HG03460 (cell line): ENCODE results near the gene KIAA1671.

ENCODE experiments used
- ATAC-seq: cut with Tn5 transposase; IDR thresholded peaks from one replicate; pipeline ENCODE4 v1.9.1; 2021; ENCODE audit not compliant: unreplicated experiment

KIAA1671 gene

DNA sequence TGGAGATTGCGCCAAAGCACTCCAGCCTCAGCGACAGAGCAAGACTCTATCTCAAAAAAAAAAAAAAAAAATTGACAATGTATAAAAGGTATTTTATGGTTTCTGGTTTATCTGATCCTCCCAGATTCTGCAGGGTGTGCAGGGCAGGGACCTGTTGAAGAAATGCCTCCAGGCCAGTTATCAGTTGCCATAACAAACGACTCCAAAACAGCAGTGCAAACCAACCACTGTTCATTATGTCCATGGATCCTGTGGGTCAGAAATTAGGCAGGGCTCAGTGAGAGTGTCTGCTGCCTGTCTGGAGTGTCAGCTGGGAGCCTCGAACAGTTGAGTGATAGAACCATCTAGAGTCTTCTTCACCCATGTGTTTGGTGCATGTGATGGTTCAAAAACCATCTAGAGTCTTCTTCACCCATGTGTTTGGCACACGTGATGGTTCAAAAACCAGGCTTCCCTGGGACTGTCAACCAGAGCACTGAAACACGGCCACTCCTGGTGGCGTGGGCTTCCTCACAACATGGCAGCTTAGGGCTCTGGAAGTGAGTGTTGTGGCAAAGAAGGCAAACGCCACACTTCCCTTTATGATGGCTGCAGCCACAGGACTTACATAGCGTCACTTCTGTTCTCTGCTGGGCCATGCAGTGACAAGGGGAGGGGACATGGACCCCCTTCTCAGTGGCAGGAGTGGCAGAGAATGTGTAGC, 132.0 kb downstream of the KIAA1671 start:
- ATAC-seq: no peak

DNA sequence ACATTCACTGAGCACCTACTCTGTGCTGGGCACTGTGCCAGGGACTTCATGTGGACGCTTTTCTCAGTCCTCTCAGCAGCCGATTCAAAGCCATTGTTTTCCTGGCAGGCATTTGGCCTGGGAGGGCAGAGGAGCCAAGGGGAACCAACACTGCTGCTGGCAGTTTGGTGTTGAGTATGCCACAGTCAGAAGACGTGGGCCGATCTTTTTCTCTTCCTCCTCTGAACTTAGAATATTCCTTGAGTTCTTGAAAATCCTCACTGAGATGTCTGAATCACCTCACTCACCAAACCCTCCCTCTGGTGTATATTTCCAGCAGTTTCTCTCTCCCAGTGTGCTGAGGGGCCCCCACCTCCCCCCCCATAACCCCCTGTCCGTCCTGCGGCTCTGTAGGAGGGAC, 132.6 kb downstream of the KIAA1671 start:
- no peak for ATAC-seq

DNA sequence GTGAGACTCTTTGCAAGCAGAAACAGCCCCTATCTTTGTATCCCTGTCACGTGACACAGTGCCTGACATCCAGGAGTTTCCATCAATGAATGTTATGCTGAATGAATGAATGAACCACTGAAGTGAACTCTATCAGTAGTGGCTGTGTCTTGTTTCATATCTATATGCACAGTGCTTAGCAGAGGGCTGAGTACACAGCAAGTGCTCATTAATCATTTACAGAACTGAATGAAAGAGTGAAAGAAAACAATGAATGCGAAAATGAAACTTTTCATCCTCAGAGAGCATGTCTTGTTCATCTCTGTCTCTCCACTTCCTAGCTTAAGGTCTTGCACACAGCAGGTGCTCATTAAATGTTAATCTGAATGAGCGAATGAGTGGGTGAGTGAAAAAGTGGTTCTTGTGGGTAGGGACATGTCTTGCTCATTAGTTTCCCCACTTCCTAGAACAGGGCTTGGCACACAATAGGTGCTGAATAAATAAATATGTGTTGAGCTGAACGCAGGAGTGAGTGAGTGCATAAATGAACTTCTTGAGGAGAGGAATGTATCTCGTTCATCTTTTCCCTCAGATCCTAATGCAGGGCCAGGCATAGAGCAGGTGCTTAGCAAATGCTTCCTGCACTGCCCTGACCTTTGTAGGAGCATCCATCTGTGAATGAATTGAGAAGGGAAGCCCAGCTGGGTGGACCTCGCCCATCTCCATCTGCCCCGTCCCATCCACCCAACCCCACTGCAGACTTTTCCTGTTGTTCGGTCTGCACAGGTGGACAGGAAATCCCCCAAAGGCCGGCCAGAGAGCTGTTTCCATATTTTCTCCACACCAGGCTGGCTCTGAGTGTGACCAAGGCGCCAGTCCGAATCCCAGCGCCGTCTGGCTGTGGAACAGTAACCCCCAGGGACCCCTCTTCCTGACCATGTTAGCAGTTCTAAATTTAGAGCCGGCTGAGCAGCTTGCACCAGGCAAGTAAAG, 133.7 kb downstream of the KIAA1671 start:
- ATAC-seq: peak; percentile 84

DNA sequence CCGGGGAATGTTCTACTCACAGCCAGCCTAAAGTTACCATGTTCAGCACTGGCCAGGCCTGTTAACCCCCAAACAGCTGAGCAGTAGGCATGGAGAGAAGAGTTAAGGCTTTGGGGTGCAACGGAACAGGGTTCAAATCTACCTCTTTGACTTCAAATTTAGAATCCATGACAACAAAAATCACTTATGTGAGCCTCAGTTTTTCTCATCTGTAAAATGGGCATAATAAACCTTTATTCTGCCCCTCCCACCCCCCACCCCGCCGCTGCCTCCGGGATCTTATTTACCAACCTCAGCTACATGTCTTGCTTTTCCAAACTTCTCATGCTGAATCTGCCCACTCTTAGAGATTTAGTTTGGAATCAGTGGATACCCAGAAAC, 134.4 kb downstream of the KIAA1671 start:
- ATAC-seq: no peak

DNA sequence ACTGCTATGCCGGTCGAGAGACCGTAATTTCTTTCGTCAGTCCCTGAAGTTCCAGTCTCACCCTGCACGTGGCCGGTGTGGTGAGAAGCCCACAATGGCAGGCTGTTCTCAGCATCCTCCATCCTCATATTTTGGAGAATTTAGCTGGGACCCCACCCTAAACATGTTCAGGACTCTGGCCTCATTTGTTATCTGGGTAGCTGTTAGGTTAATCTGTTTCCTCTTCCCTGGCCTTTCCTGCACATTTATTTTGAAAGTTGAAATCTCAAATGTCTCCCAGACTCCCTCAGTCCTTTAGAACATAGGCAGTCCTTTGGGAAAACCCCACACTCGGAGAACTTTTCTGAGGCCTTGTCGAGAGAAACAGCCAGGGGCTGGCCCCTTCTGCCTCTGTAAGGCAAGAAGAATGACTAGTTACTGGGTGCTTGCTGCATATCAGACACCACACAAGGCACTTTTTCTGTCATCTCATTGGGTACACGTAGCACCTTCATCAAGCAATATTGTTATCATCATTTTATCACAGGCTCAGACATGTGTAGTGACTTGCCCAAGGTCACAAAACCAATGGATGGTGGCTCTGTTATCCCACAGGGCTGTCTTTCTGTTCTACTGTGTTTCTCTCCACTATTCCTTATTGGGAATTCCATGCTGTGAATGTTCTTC, 137.8 kb downstream of the KIAA1671 start:
- no peak for ATAC-seq

DNA sequence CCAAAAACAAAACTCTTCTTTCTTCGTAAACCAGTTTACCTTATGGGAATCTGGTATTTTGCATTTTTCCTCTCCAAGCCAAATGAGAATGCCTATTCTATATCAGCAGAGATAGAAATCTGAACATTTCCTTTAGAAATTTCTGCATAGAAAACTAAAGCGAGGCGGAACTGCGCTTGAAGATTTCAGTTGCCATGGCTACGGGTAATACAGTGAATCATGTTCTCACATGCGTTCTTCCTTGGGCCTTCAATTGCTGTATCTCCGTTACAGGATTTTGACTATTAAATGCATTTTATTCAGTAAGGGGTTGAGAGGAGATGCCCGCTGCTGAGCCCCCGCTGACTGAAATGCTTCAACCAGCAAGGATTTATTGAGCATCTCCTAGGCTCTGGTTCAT, 138.9 kb downstream of the KIAA1671 start:
- ATAC-seq: no peak

DNA sequence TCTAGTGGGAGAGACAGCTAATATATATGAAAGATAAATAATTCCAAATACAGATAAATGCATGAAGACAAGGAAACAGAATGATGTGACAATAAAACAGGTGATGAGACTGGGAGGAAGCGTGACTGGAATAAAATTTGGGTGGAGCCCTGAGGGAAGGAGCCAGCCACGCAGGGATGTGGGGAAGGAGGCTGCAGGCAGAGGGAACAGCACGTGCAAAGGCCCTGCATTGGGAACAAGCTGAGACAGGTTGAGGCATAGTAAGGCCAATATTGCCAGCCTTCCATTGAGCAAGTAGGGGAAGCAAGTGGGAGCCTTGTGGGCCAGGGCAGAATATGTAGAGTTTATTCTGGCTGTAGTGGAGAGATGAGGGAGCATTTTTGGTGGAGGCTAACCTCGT, 139.6 kb downstream of the KIAA1671 start:
- ATAC-seq: no peak

DNA sequence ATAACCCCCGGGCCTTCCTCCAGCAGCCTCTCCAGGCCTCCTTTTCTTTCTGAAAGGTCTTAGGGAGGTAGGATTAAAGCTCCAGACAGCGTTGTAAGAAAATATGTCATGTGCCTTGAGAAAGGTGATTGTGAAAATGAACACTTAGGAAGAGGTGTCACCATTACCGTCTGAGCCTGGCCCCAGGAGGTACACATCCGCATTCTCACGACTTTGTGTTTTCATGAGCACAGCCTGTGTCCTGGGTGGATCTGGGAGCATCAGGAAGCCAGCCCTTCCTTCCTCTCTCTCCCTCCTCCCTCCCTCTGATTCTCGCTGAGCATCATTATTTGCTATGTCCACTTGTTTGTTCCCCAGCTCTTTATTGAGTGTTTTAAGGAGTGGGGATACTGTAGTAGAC, 142.1 kb downstream of the KIAA1671 start:
- no peak for ATAC-seq

DNA sequence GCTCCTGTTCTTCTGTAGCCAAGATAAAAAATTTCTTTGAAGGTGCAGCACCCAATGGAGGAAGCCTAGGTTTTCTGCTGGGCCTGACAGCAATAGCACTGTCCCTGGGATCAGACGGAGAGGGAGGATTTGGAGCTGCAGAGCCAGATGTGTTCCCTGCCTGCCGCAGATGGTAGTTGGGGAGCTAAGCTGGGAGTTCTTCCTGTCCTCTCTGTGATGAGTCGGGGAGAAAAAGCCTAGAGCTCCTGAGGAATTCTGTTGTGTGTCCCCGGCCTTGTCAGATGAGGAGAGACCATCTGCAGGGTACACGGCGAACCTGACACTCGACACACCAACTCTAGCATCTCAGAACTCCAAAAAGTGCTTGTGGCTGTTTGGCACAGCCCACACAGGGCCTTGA, 143.4 kb downstream of the KIAA1671 start:
- no peak for ATAC-seq

DNA sequence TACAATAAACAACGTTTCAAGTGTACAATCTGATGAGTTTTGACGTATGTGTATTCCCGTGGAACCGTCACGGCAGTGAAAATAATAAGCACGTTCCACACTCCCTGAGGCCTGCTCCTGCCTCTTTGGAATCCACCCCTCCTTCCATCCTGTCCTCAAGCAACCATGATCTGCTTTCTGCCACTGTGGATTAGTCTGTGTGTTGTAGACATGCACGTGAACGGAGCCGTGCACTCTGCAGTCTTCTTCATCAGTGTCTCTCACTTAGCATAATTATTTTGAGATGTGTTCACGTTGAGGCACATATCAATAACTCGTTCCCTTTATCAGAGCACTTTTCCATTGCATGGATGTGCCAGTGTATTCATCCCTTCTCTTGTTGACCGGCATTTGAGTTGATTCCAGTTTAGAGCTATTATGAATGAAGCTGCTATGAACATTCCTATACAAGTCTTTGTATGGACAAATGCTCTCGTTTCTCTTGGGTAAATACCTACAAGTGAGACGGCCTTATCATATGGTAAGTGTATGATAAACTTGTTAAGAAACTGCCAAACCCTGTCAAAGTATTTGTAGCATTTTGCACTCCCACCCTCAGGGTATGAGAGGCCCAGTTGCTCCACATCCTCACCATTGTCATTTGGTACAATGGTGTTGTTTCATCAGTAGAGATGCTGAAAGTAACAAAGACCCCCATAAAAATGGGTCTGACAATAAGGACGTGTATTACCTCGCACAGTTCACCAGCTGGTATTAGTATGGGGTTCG, 144.3 kb downstream of the KIAA1671 start:
- ATAC-seq: no peak

DNA sequence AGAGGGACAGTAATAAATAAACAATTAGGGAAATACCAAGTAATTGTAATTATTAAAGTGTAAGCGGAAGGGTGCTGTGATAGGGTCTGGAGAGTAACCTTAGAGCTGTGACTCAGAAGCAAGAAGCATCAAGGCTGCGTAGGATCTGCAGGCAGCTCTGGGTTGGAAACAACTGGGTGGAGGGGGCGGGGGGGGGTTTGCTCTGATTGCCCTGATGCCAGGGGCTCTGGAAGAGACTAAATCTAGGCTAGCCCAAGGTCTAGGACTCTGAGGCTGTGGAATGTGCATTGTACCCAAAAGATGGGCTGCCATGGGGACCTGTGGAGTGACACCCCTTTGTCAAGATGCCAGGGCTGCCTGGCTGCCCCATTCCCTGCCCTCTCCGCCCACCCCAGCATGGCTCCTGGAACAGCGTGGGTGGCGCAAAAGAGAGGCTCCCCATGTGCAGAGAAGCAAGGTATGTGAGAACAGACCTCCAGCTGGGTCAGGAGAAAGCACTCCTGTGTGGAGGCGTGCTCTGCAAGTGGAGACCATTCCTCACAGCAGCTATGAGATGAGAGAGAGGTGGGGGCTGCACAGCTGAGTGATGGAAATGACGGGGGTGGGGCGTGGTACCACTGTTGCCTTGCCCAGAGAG, 146.0 kb downstream of the KIAA1671 start:
- no peak for ATAC-seq

DNA sequence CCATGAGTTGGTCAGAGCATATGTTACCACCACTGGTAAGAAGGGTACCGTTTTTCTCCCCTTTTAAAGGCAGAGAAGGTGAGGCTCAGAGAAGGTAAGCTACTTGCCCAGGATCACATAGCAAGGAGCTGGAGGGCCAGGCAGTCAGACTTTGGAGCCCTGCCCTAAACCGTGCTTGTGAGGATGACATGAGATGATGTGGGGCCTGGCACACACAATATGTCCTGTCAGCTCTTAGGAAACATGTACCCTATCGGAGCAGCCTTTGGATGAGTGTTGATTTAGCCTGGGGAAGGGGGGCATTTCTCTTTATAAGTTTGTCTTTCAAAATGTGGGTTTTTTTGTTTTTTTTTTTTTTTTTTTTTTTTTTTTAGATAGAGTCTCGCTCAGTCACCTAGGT, 146.7 kb downstream of the KIAA1671 start:
- ATAC-seq: no peak

DNA sequence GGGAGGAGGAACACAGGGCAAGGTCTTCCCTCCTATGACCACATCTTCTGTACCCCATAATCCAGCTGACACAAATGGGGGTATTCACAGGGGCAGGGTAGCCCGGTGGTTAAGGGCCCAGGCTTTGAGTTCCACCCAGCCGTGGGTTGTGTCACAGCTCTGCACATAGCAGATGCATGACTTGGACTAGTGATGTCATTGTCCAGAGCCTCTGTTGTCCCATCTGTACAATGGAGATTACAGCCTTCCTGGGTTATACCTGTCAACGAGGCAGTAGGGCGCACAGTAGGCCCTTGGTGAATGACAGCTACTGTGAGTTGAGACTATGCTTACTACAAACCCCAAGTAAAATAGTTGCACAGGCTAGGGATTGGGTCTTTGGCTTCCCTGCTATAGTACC, 147.9 kb downstream of the KIAA1671 start:
- ATAC-seq: no peak

DNA sequence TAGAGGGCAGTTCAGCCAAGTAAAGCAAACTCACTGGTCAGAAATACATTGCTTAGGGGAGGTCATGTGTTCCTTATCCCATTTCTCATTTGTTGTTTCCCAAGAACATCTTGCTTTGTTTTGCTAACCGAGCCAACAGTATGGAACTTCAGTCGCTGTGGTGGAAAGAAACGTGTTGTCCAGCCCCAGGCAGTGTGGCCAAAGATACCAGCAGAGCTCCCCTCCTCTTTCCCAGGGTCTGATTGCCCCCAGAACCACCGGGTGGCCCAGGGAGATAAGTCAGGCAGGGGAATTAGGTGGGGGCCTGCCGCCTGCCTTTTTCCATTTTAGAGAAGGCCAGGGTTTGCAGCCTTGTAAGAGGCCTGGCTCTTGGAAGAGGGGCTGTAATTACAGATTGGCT, 148.4 kb downstream of the KIAA1671 start:
- no peak for ATAC-seq

DNA sequence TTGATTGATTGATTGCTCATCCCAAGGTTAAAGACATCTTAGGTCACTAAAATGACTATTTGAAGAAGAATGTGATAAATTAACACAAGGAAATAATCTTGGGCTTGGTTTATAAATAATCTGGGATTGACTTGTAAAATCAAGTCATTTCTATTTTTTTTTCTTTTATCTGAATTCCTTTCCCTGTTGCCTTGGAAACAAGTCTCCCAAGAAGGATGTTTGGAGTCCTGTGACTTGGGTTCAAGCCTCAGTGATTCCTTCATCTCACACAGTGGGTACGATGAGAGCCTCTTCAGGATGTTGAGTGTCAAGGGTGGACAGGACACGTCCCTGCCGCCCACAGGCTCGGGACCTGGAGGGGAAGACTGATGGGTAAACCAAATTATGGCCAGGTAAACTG, 149.0 kb downstream of the KIAA1671 start:
- ATAC-seq: no peak

DNA sequence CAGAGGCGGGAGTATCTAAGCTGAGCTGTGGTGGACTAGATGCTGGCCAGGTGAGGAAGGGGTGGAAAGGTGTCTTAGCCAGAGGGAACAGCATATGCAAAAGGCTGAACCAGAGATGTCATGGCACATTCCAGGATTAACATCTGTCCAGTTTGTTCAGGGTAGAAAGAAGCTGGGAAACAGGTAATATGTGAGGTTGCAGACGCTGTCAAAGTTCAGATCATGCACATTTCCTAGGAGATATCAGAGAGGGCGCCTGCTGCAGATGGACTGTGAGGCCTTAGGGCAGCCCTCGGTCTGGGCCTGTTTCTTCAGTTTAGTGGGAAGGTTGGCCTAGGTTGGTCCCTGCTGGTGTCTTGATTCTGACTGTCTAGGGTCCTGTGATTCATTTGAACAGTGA, 149.5 kb downstream of the KIAA1671 start:
- no peak for ATAC-seq

DNA sequence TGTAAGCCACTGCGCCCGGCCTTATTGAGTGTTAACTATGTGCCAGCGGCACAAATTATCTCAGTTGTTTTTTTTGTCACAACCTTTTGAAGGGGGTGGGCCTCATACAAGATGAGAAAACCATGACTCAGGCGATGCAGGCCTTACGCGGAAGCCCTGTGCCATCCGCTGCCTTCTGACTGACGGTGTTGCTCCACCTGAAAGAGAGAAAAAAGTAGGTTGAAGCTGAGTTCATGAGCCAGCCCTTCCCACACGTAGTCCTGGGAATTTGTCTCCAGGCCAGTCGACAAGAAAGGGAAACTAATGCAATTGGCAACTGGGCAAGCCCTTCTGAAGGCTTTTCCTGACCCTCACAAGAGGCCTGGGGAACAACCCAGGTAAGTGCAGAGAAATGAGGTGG, 150.2 kb downstream of the KIAA1671 start:
- no peak for ATAC-seq

DNA sequence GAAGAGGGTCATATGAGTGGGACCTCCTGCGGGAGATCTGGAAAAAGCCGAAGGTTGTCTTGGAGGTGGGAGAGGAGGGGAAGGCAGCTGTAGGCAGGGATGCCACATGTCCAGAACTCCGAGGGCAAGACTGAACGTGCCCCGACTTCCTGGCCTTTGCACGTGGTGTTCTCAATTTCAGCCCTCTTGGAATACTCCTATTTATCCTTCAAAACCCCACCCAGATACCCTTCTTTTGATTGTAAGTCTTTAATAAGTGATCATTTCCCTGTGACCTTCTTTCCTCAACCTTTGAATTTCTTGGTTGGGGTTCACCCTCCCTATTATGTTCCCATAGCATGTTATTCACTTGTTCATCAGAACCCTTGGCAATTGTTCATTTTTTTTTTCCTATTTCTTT, 151.9 kb downstream of the KIAA1671 start:
- no peak for ATAC-seq

DNA sequence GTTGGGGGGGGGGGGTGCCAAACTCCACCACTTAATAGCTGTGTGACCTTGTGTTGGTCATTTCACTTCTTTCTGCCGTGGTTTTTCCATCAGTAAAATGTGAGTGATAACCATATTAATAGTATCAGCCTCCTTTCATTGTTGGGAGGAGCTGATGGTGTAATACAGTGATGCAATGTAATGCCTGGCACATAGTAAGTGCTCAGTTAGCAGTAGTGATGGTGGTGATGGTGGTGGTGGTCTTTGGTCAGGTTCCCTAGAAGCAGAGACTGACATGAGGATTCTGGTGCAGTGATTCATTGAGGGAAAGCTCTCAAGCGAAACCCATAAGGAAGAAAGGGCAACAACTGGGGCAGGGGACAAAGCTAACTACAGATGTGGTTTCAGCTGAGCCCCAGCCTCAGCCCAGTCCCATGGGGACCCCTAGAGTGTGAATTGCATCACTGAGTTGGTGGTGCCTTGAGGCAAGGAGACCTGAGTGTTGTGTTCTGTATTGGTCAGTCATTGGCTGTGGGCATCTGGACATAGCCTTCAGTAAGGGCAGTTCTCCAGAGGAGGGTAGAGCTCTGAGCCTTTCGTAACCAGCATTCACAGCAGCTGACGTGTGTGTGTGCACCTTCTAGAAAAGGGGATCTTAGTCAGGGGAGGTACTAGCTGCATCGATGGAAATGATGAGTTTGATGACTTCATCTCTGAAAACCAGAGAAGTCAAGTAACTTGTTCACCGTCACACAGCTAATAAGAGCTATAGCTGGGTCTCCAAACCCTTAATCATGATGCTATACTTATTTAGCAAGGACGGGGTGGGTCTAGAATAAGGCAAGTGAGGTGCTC, 153.5 kb downstream of the KIAA1671 start:
- no peak for ATAC-seq
